ENCODE data around the gene FGF14.

DNA sequence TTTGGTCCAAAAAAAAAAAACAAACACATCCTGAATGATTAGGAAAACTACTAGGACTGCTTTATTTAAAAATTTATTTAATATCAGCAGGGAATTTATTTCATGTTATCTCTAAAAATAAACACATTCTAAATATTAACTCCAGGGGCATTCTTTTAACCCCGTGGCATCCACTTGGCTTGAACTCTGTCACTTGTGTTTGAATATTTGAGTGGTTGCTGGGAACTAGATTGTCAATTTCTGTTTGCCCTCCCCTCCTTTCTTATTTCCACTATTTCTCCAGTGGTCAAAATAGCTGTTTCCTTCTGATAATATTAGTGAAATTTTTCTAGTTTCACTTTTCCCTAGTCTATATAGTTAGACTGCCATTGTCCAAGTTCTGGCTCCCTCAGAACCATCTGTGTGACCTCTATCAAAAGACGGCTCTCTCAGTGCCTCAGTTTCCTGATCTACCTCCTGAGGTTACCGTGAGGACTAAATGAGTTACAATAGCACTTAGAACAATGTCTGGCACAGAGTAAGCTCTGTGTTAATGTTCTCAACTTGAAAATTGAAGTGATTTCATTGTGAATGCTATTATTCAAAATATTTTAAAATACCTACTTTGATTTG is 107.3 kb downstream of the FGF14 start:
- no peak for TF ChIP-seq CTCF (IDR thresholded peaks at IDR 0.05; ENCODE audit: low read depth, low read length)
- no peak for TF ChIP-seq EZH2phosphoT487 (IDR thresholded peaks at IDR 0.05; ENCODE audit: low read depth)
